Suprapubic skin (tissue), 3 donors: Measurements from ENCODE around the gene SPOP.

Experiments
- POLR2AphosphoS5 ChIP-seq, 3 donors: sonication (generic); formaldehyde crosslinking; IDR thresholded peaks; one replicate each; pipeline ENCODE4 v1.6.1; 2017; ENCODE audit warnings: antibody characterized with exemption in 3 of 3
- TF ChIP-seq, protein P1 (sequence below), 2 donors: fragments of 200-600 bp in 1 of 2; fragments of 450-650 bp in 1 of 2; sonication (generic) in 1 of 2; IDR thresholded peaks; one replicate each; pipeline ENCODE4 v1.5.1; 2016 to 2019; ENCODE audit warnings: antibody characterized with exemption in 2 of 2, mild to moderate bottlenecking in 1 of 2, moderate library complexity in 1 of 2

DNA sequence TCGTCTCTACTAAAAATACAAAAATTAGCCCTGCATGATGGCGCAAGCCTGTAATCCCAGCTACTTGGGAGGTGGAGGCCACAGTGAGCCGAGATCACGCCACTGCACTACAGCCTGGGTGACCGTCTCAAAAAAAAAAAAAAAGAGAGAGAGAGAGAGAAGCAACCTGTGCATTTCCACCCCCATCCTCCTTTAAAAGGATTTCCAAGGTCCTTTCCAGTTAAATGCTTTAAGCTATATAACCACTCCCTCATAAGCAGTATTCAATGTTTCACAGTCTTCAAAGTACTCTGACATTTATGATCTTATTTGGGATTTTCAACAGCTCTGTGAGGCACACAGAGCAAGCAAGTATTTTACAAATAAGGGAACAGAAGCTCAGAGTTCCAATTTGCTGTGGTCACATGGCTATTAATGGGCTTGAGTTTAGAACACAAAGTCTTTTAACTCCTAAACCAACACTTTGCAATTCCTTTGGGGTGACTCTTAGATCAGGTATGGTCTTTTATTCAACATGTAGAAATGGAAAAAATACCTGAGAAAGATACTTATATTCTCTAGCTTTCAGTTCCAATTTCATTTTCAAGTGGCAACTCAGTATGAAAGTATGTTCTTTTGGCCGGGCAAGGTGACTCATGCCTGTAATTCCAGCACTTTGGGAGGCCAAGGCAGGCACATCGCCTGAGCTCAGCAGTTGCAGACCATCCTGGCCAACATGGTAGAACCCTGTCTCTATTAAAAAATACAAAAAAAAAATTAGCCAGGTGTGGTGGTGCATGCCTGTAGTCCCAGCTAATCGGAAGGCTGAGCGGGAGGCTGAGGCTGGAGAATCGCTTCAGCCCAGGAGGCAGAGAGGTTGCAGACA is 31.3 kb downstream of the SPOP start:
- TF ChIP-seq, protein P1, sequence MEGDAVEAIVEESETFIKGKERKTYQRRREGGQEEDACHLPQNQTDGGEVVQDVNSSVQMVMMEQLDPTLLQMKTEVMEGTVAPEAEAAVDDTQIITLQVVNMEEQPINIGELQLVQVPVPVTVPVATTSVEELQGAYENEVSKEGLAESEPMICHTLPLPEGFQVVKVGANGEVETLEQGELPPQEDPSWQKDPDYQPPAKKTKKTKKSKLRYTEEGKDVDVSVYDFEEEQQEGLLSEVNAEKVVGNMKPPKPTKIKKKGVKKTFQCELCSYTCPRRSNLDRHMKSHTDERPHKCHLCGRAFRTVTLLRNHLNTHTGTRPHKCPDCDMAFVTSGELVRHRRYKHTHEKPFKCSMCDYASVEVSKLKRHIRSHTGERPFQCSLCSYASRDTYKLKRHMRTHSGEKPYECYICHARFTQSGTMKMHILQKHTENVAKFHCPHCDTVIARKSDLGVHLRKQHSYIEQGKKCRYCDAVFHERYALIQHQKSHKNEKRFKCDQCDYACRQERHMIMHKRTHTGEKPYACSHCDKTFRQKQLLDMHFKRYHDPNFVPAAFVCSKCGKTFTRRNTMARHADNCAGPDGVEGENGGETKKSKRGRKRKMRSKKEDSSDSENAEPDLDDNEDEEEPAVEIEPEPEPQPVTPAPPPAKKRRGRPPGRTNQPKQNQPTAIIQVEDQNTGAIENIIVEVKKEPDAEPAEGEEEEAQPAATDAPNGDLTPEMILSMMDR (IDR thresholded peaks at IDR 0.05), result no peak
- no peak for TF ChIP-seq POLR2AphosphoS5 (IDR thresholded peaks at IDR 0.05)
